NCI-H2171 (cell line): Measurements from ENCODE around the gene ITSN1.
A peak's percentile ranks its signal among the peaks of the same experiment; 100 is the strongest.
"Not testable (repeated sequence)": the region's sequence is repeated elsewhere in the genome, so short reads cannot be mapped to it uniquely, and the experiment has no call there.

Experiments
- DNase-seq: peaks from one replicate; lab custom pipeline; 2025; lab: John Stamatoyannopoulos, UW

The ITSN1 gene

GRCh38 chr21:33863191-33863590 lies 220.9 kb downstream of the ITSN1 start:
- not testable (repeated sequence) for DNase-seq

- no peak for DNase-seq
These were observed 221.8 kb downstream of the ITSN1 start for GRCh38 chr21:33864150-33864549.

GRCh38 chr21:33865176-33865575 lies 222.9 kb downstream of the ITSN1 start:
- DNase-seq, result no peak

GRCh38 chr21:33865996-33866575 lies 223.8 kb downstream of the ITSN1 start:
- no peak for DNase-seq

- no peak for DNase-seq
These were observed 224.5 kb downstream of the ITSN1 start for GRCh38 chr21:33866826-33867225.

- not testable (repeated sequence) for DNase-seq
These were observed 225.6 kb downstream of the ITSN1 start for GRCh38 chr21:33867868-33868267.

GRCh38 chr21:33869873-33870272 lies 227.6 kb downstream of the ITSN1 start:
- no peak for DNase-seq

- peak; percentile 9 for DNase-seq
These were observed 228.5 kb downstream of the ITSN1 start for GRCh38 chr21:33870768-33871167.

- DNase-seq, result no peak
These were observed 228.9 kb downstream of the ITSN1 start for GRCh38 chr21:33871171-33871570.

GRCh38 chr21:33872881-33873515 lies 230.7 kb downstream of the ITSN1 start:
- DNase-seq, result no peak

- no peak for DNase-seq
These were observed 231.9 kb downstream of the ITSN1 start for GRCh38 chr21:33874161-33874560.

GRCh38 chr21:33875026-33875695 lies 232.9 kb downstream of the ITSN1 start:
- DNase-seq, result no peak

- no peak for DNase-seq
These were observed 236.5 kb downstream of the ITSN1 start for GRCh38 chr21:33878824-33879223.

GRCh38 chr21:33880626-33881025 lies 238.3 kb downstream of the ITSN1 start:
- DNase-seq, result no peak

GRCh38 chr21:33881689-33882440 lies 239.6 kb downstream of the ITSN1 start:
- DNase-seq, result no peak

GRCh38 chr21:33883118-33883517 lies 240.8 kb downstream of the ITSN1 start:
- no peak for DNase-seq

GRCh38 chr21:33884376-33885171 lies 242.3 kb downstream of the ITSN1 start:
- DNase-seq, result no peak

- DNase-seq, result no peak
These were observed 242.8 kb downstream of the ITSN1 start for GRCh38 chr21:33885172-33885514.

- DNase-seq, result no peak
These were observed 244.0 kb downstream of the ITSN1 start for GRCh38 chr21:33886321-33886720.

GRCh38 chr21:33890187-33890586 lies 247.9 kb downstream of the ITSN1 start:
- no peak for DNase-seq

GRCh38 chr21:33892853-33893252 lies 250.6 kb downstream of the ITSN1 start:
- no peak for DNase-seq

- DNase-seq, result no peak
These were observed 251.6 kb downstream of the ITSN1 start for GRCh38 chr21:33893917-33894316.
